Stimulated activated CD4-positive, alpha-beta T cell treated with anti-CD3 and anti-CD28 coated beads, Interleukin-12 subunit alpha, Interleukin-12 subunit beta, amount 100 ng/mL, for 24 hours (primary cell): ENCODE data around the gene NFIX.

ENCODE experiments used
- DNase-seq, 2 experiments: peaks; one replicate each; pipeline ENCODE4 v3.0.0-alpha.2; 2020; ENCODE audit warnings: low read depth in 2 of 2

Gene NFIX

DNA sequence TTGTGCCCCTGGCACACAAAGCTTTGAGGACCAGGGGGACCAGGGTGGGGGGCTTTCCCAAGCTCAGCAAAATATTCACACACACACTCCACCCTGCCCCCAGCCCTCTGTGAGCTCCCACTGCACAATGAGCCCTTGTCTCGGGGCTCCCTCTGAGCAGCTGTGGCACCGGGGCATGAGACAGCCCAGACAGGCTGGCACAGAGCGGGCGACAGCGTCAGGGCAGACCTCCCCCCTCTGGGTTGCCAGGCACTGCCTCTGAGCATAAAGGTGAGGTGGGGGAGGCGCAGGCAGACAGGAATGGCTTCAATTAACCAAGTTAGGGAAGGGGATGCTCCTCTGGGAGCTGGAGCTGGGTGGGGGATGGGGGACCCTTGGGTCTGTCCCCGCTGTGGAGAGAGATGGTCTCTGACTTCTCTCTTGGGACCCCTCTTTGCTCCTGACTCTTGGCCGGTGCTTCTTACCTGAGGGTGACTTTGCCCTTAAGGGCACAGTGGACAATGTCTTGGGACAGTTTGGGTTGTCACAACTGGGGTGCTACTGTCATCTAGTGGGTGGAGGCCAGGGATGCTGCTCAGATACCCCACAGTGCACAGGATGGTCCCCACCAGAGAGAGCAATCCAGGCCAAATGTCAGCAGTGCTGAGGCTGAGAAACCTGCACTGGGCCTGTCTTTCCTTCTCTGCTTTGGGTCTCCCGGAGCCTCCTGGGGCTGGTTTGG is 77.1 kb downstream of the NFIX start:
- DNase-seq = no peak

DNA sequence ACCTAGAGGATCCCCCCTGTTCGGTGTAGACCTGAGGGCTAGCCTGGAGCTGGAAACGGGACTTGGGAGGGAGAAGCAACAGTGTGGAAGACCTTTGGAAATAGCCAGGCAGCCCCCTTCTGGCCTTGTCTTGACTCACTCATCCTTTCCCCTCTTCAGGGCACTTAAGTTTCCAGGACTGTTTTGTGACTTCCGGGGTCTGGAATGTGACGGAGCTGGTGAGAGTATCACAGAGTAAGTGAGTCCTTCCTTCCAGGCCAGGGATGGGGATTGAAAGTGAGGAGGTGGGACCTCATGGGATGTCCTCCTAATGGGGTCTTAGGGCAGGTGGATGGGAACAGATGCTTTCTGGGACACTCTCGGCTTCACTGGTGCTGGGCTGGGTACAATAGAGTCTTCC is 78.0 kb downstream of the NFIX start:
- no peak for DNase-seq

DNA sequence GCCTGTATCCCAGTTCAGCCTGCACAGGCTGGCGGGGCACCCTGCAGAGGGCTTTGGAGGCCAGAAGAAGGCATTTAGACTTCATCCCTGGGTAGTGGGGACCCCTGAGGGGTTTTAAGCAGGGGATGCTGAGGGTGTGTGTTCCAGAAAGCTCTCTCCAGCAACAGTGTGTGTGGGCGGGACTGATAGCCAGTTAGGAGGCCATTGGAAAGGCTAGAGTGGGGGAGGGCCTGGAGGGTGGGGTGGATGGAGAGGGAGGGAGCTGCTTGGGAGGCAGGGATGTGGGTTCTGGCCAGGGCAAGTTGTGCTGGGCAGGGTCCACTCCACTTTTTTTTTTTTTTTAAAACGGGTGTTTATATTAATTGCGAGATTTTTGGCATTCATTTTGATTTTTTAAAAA is 79.1 kb downstream of the NFIX start:
- no peak for DNase-seq

DNA sequence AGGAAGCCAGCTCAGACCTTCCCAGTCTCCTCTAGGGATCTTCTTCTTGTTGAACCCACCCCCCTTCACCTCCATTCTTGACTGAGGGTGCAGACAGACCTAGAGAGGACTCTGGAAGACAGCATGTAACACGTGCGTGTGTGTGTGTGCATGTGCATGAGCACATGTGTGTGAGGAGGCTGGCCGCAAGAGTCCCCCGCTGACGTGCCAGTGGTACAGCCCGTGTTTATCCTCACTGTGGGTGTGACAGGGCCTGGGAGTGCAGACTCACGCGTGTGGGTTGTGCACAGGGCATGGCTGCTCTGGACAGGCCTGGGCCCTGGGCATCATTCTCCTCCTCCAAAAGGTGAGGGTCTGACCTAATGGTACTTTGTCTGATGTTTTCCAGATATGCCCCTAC is 81.0 kb downstream of the NFIX start:
- DNase-seq = no peak

DNA sequence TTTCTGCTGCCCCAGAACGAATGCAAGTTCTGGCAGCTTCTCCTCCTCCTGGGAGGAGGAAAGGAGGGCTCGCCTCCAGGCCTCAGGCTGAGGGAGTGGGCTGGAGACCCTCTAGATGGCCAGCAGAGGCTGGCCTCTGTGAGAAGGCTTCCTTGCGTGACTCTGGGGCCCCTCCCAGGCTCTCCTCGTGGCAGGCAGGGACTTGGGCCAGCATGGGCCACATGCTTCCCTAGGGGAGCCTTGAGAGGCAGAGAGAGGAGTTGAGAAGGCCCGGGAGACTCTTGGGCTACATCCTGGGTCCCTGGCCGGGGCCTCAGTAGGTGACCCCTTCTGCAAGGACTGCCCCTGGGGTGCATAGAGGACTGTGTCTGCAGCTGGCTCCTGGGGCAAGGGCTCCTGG is 81.5 kb downstream of the NFIX start:
- DNase-seq = no peak

DNA sequence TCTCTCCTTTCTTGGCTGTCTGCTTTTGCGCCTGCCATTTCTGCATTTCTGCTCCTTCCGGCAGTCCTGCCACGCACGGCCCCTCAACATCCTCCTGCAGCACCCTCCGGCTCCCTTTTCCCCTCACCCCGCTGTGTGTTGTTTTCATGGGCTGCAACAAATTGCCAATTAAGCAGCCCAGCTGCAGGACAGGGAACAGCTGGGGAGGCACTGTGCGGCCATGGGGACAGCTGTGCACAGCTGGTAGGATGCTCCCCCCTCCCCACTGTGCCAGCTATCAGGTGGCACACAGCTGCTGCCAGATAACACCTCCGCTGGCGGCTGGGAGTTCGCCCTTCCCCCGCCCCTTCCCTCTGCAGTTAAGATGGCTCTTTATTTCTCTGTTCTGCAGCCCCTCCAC is 82.0 kb downstream of the NFIX start:
- DNase-seq = no peak

DNA sequence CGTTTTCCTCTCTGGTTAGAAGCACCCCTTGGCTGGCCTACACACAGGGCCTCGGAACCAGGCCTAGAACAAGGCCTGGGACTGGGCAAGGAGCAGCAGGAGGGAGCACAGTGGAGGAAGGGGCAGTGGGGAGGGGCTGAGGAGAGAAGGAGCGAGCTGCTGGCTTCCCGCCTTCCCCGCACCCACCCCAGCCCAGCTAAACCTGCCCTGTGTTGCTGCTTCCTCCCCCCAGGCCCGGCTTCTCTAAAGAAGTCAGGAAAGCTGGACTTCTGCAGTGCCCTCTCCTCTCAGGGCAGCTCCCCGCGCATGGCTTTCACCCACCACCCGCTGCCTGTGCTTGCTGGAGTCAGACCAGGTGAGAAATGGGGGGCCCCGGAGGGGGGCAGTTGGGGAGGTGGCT is 83.1 kb downstream of the NFIX start:
- DNase-seq = no peak

DNA sequence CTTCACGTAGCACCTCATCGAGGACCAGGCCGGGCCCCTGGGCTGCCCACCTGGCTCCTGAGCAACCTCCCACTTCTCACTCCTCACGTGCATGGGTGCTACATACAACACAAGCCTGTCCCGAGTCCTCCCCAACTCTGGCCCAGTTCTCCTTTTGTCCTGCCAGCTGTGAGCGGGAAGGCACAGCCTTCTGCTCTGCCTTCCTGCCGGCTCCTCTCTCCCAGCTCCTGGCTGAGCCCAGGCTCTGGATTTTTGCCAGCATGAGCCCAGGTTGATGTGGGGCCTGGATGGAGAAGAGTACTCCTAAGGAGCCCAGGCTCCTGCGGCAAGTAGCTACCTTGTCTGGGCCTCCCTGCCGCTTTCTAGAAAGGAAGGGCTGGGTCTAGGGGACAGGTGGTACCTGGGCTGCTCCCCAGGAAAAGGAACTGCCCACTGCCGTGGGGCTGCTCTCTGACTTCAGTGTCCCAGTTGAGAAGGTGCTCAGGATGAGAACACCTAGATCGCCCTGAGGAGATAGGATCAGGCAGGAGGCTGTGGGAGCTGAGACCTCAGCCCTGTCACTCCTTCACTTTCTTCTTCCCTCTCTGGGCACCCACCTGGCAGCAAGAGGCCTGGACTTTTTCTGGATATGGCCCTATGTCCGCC is 83.7 kb downstream of the NFIX start:
- no peak for DNase-seq

DNA sequence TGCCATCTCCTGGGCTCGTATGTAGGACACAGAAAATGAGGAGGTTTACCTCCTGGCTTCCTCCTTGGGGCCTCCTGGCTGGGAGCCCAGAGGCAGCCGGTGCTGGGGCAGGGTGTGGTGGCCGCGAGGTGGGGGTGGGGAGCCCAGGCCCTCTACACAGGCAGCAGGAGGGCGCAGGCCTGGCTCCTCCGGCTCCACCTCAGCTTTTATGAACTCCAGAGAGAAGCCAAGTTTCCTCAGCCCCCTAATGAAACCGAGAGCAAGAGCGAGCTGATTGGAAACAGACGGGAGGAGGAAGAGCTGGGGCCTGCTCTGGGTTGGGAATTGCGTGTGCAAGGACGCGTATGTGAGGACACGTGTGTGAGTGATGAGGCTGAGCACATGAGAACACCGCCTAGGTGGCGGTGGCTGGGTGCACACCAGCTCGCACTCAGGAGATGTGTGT is 84.3 kb downstream of the NFIX start:
- no peak for DNase-seq

DNA sequence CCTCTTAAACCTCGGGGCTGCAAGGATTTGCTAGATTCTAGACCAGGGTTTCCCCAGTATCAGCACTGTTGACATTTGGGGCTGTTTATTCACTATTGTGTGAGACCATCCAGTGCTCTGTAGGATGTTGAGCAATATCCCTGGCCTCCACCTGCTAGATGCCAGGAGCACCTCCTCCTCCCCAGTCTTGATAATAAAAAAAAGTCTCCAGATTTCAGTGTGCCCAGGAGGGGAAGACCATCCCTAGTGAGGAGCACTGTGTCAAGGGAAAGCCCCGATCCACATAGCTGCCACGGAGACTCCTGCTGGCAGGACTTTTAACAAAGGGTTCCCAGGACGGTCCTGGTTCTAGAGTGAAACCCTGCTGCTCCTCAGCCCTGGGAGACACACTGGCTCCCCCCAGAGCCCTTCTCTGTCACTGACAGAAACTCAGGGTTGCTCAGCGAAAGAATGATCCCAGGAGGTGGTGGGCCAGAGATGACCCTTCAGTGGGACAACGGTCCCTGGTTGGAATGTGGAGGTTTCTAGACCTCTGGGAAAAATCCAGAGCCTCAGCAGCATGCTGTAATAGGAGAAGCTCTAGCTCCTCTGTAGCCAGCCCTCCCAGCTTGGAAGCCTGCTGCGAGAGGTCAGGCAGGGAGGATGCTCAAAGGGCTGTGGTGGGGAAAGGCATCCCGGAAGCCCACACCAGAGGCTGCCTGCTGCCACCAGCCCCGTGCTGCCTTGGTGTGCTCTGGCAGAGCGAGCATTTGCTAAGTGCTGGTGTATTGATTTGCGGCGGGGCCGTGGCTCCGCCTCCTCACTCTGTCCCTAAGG is 87.1 kb downstream of the NFIX start:
- DNase-seq = no peak

DNA sequence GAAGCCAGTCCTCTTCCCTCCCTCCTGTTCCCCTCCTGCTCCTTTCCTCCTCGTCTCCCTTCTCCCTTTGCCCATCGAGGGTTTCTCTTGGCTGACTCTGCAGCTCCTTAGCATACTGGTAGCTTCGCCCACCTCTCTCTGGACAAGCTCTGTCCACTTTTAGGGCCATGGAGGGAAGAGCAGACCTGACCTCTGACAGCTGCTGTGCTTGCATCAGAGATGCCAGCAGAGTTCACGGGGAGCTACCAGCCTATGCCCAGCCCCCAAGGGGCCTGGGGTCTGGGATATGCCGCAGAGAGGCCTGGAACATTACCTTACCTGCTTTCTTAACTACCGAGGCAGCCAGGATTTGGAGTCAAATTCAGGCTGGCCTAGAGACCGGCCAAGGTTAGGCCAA is 87.7 kb downstream of the NFIX start:
- no peak for DNase-seq

DNA sequence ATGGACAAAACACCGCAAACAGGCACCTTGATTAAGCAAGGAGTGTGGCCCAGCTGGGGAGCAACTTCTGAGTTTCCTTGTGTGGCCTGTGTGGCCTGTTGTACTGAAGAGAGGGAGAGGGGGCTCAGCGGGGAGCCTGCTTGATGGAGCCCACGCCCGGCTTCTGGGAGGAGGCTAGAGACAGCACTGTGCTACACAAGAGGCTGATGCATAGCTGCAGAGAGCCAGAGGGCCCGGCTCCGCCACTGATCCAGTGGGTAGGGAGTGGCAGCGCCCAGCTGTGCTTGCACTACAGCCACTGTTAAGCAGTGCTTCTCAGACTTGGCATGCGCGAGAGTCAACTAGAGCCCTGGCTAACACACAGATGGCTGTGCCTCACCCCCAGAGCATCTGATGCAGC is 88.4 kb downstream of the NFIX start:
- no peak for DNase-seq

DNA sequence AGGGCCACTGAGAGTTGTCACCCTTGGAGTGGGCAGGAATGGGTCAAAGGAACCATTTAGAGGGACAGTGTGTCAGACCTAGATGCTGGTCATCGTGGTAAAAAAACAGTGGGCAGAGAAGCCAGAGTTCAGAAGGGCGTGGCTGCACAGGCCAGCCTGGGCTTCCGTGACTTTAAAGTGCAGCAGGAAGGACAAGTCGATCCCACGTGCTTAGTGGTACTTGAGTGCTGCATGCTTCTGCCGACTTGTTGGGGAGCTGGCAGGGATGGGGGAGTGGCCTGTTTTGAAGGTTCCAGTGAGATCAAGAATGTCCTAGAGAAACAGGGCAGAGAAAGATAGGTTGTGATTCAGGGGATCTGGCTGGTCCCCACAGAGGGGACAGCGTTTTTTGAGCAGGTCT is 90.4 kb downstream of the NFIX start:
- DNase-seq = no peak

DNA sequence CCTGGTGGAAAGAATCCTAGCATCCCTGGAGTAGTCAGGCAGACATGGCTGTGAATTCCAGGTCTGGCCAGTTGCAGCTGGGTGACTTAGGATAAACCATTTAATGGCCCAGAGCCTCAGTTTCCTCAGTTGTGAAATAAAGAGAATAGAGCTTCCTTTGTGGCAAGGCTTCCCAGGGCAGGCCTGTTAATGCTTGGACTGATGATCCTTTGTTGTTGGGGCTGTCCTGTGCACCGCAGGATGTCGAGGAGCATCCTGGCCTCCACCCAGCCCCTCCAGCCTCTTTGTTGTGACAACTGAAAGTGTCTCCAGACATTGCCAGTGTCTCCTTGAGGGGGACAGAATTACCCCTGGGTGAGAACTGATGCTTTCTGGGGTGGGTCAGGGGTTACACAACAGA is 91.1 kb downstream of the NFIX start:
- DNase-seq = no peak

DNA sequence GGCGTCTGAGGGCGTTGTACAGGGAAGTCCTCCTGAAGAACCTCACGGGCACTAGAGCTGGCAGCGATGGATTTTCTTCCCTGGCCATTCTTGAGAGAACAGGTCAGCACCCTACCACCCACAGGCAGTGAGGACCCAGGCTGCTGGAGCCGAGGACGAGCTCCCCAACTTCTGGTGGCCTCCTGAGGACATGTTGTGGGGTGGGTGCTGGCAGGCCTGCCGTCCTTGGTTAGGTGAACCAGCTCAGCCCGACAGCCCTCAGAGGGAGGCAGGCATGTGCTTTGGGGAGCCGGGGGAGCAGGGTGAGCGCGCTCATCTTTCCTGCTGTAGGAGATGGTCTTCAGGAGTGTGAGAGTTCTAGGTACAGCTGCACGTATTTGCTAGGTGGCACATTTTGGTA is 92.0 kb downstream of the NFIX start:
- no peak for DNase-seq

DNA sequence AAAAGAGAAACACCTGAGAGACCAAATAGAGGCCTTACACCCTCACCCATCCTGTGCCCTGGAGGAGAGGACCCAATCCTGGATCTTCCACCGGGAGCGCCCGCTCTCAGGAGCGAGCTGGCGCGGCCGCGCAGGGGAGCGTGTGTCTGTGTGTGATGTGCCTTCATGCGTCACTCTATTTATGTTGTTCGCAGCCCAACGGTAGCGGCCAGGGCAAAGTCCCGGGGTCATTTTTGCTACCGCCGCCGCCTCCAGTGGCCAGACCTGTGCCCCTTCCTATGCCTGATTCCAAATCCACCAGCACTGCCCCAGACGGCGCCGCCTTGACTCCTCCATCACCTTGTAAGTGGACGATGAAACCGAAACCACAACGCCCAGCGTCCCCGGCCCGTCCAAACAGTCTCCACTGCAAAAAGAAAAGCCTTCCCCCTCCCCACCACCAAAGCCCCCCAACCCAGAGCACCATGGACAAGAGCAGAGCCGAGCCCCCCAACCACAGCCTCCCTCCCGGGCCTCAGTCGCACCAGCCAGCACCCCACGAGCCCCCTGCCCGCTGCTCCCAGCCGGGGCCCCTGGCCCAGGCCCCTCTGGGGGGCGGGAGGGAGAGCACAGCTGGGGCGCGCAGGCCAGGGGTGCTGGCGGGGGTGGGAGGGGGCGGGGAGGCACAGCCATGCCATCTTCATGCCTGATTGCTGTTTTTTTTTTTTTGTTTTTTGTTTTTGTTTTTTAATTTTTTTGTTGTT is 92.7 kb downstream of the NFIX start:
- no peak for DNase-seq

DNA sequence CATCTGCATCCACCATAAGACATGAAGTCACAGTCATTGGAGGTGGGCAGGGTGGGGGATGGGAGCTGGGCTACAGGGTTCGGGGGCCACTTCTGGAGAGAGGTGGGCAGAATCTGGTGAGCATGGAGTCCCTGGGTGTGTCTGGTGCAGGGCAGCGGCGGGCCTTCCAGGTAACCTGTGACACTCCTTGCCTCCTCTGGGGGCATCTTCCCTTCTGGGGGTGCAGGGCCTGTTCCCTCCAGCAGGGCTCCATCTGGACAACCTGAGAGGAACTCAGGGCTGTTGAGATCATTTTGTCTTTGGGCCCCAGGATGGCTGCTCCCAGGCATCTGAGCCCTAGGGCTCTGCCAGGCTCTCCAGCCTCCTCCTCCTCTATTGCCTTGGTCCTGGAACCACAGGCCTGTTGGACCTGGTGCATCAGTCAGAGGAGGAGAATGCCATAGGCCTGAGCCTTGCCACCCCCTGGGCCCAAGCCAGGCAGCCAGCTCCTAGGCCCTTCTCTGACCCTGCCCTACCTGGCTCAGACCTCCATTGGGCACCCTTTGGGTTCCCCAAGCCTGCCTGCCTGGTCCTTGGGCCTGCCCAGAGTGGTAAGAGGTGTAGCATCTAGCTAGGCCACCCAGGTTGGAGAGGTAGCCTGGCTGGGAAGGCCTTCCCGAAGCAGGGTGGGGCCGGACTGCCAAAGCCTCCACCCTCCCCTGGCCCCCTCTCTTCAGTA is 94.0 kb downstream of the NFIX start:
- no peak for DNase-seq

DNA sequence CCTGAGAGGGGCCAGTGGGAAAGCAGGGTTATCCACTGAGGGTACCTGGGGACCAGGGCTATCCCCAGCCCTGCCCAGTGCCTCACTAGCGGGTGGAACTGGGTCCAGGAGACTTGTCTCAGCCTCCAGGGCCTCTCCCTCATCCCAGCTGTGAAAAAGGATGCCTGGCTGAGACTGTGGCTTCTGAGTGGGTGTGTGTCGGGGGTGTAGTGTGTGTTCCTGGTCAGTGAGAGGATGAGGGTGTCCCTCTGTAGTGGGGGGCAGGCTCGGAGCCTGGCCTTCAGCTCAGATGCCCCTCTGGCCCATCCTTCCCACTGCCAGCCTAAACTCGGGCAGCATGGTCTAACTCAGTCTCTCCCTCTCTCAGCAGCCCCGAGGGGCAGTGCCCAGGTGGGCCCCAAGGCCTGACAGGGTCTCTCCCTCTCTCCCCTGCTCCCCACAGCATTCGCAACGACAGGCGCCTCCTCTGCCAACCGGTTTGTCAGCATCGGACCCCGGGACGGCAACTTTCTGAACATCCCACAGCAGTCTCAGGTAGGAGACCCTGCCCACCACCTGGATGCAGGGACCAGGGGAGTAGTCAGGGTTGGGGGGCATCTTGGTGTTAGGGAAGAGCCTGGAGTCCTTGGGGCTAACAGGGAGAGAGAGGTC is 94.7 kb downstream of the NFIX start:
- DNase-seq = no peak

DNA sequence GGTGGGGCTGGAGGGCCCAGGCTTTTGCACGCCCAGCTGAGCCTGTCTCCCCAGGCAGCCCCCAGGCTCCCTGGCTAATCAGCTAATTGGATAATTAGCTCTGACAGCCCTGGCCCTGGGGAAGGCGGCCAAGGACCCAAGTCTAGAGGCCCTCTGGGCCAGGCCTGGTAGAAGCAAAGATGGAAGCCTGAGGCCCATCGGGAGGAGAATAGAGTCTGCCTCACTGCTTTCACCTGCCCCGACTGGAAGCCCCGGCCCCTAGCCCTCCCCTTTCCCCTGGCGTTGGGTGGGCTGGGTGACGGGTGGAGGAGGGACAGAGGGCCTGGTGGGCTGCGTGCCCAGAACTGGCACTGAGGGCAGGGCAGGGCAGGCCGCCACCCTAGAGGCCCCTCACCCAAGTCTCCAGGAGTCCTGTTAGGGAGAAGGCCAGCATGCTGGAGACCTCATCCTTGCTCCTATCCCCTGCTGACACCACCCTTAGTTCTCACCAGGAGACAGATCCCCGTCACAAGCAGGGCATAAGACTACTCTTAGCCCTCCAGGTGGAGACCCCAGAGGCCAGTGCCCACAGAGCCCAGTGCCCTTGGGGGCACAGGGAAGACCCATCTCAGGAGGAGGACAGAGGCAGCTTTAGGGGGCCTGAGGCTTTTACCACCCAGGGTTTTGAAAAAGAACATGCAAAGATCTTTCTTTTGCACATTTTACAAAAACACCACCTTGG is 95.4 kb downstream of the NFIX start:
- DNase-seq = no peak

DNA sequence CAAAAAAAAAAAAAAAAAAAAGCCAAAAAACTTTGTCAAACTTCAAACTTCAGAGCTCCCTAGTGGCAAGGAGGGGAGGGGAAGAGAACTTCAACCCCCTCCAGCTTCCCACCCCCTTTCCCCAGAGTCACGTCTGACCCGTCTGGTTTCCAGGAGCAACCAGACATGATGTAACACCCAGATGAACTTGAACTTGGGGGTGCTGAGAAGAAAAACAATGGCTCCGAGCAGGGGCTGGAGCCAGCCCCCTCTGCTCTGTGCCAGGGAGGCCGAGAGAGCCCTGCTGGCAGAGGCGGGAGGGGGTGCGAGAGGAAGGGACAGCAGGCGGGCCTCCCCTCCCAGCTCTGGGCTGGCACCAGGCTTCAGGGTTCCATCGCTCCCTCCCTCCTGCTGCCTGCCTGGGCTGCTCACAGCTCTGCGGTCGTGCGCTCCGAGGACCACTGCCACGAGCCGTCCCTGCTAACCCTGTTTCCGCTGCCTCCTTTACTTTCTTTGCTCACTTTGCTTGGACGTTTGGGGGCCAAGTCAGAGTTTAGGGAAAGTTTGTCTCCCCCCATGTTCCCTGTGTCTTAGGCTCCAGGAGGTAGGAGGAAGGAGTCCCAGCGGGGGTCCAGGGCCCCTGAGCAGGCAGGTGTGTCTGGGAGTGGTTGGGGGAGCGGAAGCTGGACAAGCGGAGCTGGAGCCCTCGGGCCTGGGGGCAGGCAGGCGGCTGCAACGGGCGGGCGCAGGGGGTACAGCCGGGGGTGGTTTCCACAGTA is 96.3 kb downstream of the NFIX start:
- no peak for DNase-seq
